ENCODE data around the gene CD79A. TPM values are rescaled to one million over a fixed set of nuclear protein-coding genes. Genes with fewer than 3 reads are reported as not detected.
"Not testable (repeated sequence)": the region's sequence is repeated elsewhere in the genome, so short reads cannot be mapped to it uniquely, and the experiment has no call there.

Gene CD79A
- total RNA-seq, 1 experiment from 2014 or later = 970 TPM

GRCh38 chr19:41872775-41873647, 4.1 kb upstream of the CD79A start:
- Histone ChIP-seq H3K27me3 (ENCODE audit: low read length) (no peaks in the 10 kb centered on the region), H3K9me3 (ENCODE audit: low read length) (no peaks in the 10 kb centered on the region), H2AFZ (ENCODE audit: low read length) (no peak overlapping the region), H3K79me2 (ENCODE audit: low read length) (peaks cover 9% of the 10 kb centered on the region), H4K20me1 (ENCODE audit: insufficient read depth, low read depth, low read length) (peaks cover 6% of the 10 kb centered on the region; the same call in 1 of the 2 replicates), H3K27ac (ENCODE audit: low read length) (peak overlapping the region; percentile 48), H3K36me3 (ENCODE audit: insufficient read depth, low read length) (peaks cover 33% of the 10 kb centered on the region), H3K4me3 (ENCODE audit: low read length) (no peak overlapping the region), H3K9me2 (replicated peaks; ENCODE audit: insufficient read depth, low read length) (no peaks in the 10 kb centered on the region), H3K4me1 (ENCODE audit: low read length) (peaks cover 31% of the 10 kb centered on the region), H3K9ac (ENCODE audit: low read length) (no peak overlapping the region), H3K4me2 (ENCODE audit: low read depth, low read length, poor library complexity, severe bottlenecking) (no peak overlapping the region)
- peak; percentile 92 for DNase-seq

- H3K27me3 ChIP-seq (ENCODE audit: low read length); DNase-seq; H2AFZ ChIP-seq (ENCODE audit: low read length); H3K9me2 ChIP-seq (replicated peaks; ENCODE audit: insufficient read depth, low read length); H3K9me3 ChIP-seq (ENCODE audit: low read length); H4K20me1 ChIP-seq (ENCODE audit: insufficient read depth, low read depth, low read length): not testable (repeated sequence)
- Histone ChIP-seq H3K4me3 (ENCODE audit: low read length) (peak overlapping the region; percentile 41), H3K9ac (ENCODE audit: low read length) (peak overlapping the region; percentile 99), H3K36me3 (ENCODE audit: insufficient read depth, low read length) (peaks cover 14% of the 10 kb centered on the region), H3K4me2 (ENCODE audit: low read depth, low read length, poor library complexity, severe bottlenecking) (peak overlapping the region; percentile 97), H3K79me2 (ENCODE audit: low read length) (peaks cover 26% of the 10 kb centered on the region), H3K4me1 (ENCODE audit: low read length) (peaks cover 56% of the 10 kb centered on the region), H3K27ac (ENCODE audit: low read length) (peak overlapping the region; percentile 99)
Observed at GRCh38 chr19:41875973-41876372, 1.1 kb upstream of the CD79A start.

DNA sequence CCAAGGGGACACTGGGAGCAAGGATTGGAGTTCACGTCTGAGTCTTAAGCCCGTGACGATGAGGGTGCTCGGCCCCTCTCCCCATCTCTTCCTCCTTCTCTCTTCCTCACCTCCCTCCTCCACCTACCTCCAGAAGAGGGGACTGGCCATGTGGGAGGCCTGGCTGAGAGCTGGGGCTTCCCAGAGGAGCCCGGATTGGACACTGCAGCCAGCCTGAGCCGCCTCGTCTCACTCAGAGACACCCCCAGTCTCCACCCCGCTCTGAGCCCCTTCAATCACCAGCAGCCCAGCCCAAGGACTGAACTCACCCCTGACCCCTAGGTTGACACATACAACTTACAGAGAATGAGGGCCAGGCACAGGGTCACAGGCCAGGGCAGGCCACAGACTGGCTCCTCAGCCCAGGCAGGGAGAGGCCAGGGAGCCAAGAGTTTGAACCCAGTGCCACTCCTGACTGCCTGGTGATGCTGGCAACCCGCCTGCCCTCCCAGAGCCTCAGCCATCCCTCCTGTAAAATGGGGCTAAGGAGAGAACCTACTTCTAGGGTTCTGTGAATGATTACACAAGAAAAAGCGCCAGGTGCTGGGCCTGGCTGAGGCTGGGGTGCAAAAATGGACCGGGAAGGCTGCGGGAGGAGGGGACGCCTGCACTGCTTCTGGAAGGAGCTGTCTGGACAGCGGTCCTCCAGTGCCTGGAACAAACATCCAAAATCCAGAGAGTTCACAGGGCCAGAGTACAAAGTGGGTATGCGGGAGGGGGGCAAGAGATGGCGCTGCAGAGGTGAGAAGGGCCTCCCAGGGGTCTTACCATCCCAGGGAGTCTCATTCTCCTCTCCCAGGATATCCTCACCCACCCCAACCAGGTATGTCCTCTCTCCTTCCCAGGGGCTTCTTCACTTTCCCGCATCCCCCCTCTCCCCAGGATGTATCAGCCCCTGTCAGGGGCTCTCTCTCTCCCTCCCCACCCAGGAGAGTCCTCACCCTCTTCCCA, 1.1 kb downstream of the CD79A start:
- peak overlapping the region; percentile 91 for H3K4me3 ChIP-seq (ENCODE audit: low read length)
- peak; percentile 69 for DNase-seq
- peak overlapping the region; percentile 97 for H3K4me2 ChIP-seq (ENCODE audit: low read depth, low read length, poor library complexity, severe bottlenecking)
- peak overlapping the region; percentile 99 for H3K27ac ChIP-seq (ENCODE audit: low read length)
- no peaks in the 10 kb centered on the region for H3K9me2 ChIP-seq (replicated peaks; ENCODE audit: insufficient read depth, low read length)
- peaks cover 70% of the 10 kb centered on the region for H3K4me1 ChIP-seq (ENCODE audit: low read length)
- H3K36me3 ChIP-seq (ENCODE audit: insufficient read depth, low read length) = peaks cover 6% of the 10 kb centered on the region; the same call in 1 of the 2 replicates
- H3K79me2 ChIP-seq (ENCODE audit: low read length) = peaks cover 26% of the 10 kb centered on the region
- H3K9me3 ChIP-seq (ENCODE audit: low read length) = no peaks in the 10 kb centered on the region
- peak overlapping the region; percentile 99 for H3K9ac ChIP-seq (ENCODE audit: low read length)
- no peak overlapping the region for H2AFZ ChIP-seq (ENCODE audit: low read length)
- no peaks in the 10 kb centered on the region for H3K27me3 ChIP-seq (ENCODE audit: low read length)
- H4K20me1 ChIP-seq (ENCODE audit: insufficient read depth, low read depth, low read length) = no peaks in the 10 kb centered on the region

- Histone ChIP-seq H4K20me1 (ENCODE audit: insufficient read depth, low read depth, low read length) (no peaks in the 10 kb centered on the region), H3K9me3 (ENCODE audit: low read length) (no peaks in the 10 kb centered on the region), H3K9ac (ENCODE audit: low read length) (peak overlapping the region; percentile 99), H3K27me3 (ENCODE audit: low read length) (no peaks in the 10 kb centered on the region), H3K4me1 (ENCODE audit: low read length) (peaks cover 75% of the 10 kb centered on the region), H2AFZ (ENCODE audit: low read length) (no peak overlapping the region), H3K4me2 (ENCODE audit: low read depth, low read length, poor library complexity, severe bottlenecking) (peak overlapping the region; percentile 97), H3K79me2 (ENCODE audit: low read length) (peaks cover 32% of the 10 kb centered on the region), H3K4me3 (ENCODE audit: low read length) (peak overlapping the region; percentile 91), H3K27ac (ENCODE audit: low read length) (peak overlapping the region; percentile 99), H3K9me2 (replicated peaks; ENCODE audit: insufficient read depth, low read length) (no peaks in the 10 kb centered on the region), H3K36me3 (ENCODE audit: insufficient read depth, low read length) (peaks cover 6% of the 10 kb centered on the region; the same call in 1 of the 2 replicates)
- no peak for DNase-seq
Observed at GRCh38 chr19:41879080-41879479, 2.0 kb downstream of the CD79A start.

GRCh38 chr19:41879670-41880328, 2.7 kb downstream of the CD79A start:
- Histone ChIP-seq H3K27ac (ENCODE audit: low read length) (peak overlapping the region; percentile 99), H3K4me2 (ENCODE audit: low read depth, low read length, poor library complexity, severe bottlenecking) (peak overlapping the region; percentile 97), H3K4me3 (ENCODE audit: low read length) (peak overlapping the region; percentile 91; the same call in 1 of the 2 replicates), H2AFZ (ENCODE audit: low read length) (no peak overlapping the region), H3K4me1 (ENCODE audit: low read length) (peaks cover 76% of the 10 kb centered on the region), H4K20me1 (ENCODE audit: insufficient read depth, low read depth, low read length) (0 out of 2 replicates have a peak, but pooled peaks cover 3% of the 10 kb centered on the region), H3K27me3 (ENCODE audit: low read length) (no peaks in the 10 kb centered on the region), H3K9me2 (replicated peaks; ENCODE audit: insufficient read depth, low read length) (no peaks in the 10 kb centered on the region), H3K79me2 (ENCODE audit: low read length) (peaks cover 37% of the 10 kb centered on the region), H3K36me3 (ENCODE audit: insufficient read depth, low read length) (peaks cover 6% of the 10 kb centered on the region; the same call in 1 of the 2 replicates), H3K9ac (ENCODE audit: low read length) (peak overlapping the region; percentile 99), H3K9me3 (ENCODE audit: low read length) (no peaks in the 10 kb centered on the region)
- no peak for DNase-seq

- Histone ChIP-seq H3K4me2 (ENCODE audit: low read depth, low read length, poor library complexity, severe bottlenecking) (peak overlapping the region; percentile 97), H3K36me3 (ENCODE audit: insufficient read depth, low read length) (peaks cover 6% of the 10 kb centered on the region; the same call in 1 of the 2 replicates), H3K4me1 (ENCODE audit: low read length) (peaks cover 75% of the 10 kb centered on the region), H3K27me3 (ENCODE audit: low read length) (no peaks in the 10 kb centered on the region), H3K27ac (ENCODE audit: low read length) (peak overlapping the region; percentile 99), H4K20me1 (ENCODE audit: insufficient read depth, low read depth, low read length) (0 out of 2 replicates have a peak, but pooled peaks cover 6% of the 10 kb centered on the region), H3K9ac (ENCODE audit: low read length) (peak overlapping the region; percentile 99; the same call in 1 of the 2 replicates), H3K4me3 (ENCODE audit: low read length) (peak overlapping the region; percentile 91; the same call in 1 of the 2 replicates), H2AFZ (ENCODE audit: low read length) (no peak overlapping the region), H3K9me2 (replicated peaks; ENCODE audit: insufficient read depth, low read length) (no peaks in the 10 kb centered on the region), H3K79me2 (ENCODE audit: low read length) (peaks cover 42% of the 10 kb centered on the region), H3K9me3 (ENCODE audit: low read length) (no peaks in the 10 kb centered on the region)
- DNase-seq = no peak
Observed at GRCh38 chr19:41880329-41880708, 3.2 kb downstream of the CD79A start.

GRCh38 chr19:41882568-41883462, 5.7 kb downstream of the CD79A start, which contains the start of gene ARHGEF1:
TSS of gene ARHGEF1 (plus strand) at chr19:41883184. CDS start at chr19:41888083, 4,899 bp downstream.
- DNase-seq = peak; percentile 84
- peak within 1 kb of the TSS; percentile 80 for H3K4me2 ChIP-seq (ENCODE audit: low read depth, low read length, poor library complexity, severe bottlenecking)
- no peaks in the 10 kb centered on the region for H3K9me2 ChIP-seq (replicated peaks; ENCODE audit: insufficient read depth, low read length)
- H3K9ac ChIP-seq (ENCODE audit: low read length) = peak within 1 kb of the TSS; percentile 92
- H3K27me3 ChIP-seq (ENCODE audit: low read length) = no peaks in the 10 kb centered on the region
- peak within 1 kb of the TSS; percentile 98 for H3K27ac ChIP-seq (ENCODE audit: low read length)
- no peaks in the 10 kb centered on the region for H3K9me3 ChIP-seq (ENCODE audit: low read length)
- H2AFZ ChIP-seq (ENCODE audit: low read length) = no peak within 1 kb of the TSS
- H4K20me1 ChIP-seq (ENCODE audit: insufficient read depth, low read depth, low read length) = 0 out of 2 replicates have a peak, but pooled peaks cover 6% of the 10 kb centered on the region
- H3K4me3 ChIP-seq (ENCODE audit: low read length) = peak within 1 kb of the TSS; percentile 95
- H3K36me3 ChIP-seq (ENCODE audit: insufficient read depth, low read length) = peaks cover 6% of the 10 kb centered on the region; the same call in 1 of the 2 replicates
- H3K4me1 ChIP-seq (ENCODE audit: low read length) = peaks cover 79% of the 10 kb centered on the region
- H3K79me2 ChIP-seq (ENCODE audit: low read length) = peaks cover 60% of the 10 kb centered on the region
